ENCODE results near the gene MYH14. TPM values are rescaled to one million over a fixed set of nuclear protein-coding genes. Genes with fewer than 3 reads are reported as not detected.

The MYH14 gene
- total RNA-seq, 1 experiment from 2014 or later, result not detected

DNA sequence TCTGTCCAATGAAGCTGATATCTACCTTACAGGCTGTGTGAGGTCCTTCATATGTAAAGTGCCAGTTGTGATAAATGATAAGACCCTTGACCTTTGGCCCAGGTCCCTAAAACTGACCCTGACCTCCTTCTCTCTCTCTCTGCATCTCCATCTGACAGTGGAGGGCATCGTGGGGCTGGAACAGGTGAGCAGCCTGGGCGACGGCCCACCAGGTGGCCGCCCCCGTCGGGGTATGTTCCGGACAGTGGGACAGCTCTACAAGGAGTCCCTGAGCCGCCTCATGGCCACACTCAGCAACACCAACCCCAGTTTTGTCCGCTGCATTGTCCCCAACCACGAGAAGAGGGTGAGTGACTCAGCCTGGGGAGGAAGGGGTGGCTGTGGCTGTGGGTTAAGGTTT lies 53.7 kb downstream of the MYH14 start:
- DNase-seq (ENCODE audit: low read depth), result no peak

DNA sequence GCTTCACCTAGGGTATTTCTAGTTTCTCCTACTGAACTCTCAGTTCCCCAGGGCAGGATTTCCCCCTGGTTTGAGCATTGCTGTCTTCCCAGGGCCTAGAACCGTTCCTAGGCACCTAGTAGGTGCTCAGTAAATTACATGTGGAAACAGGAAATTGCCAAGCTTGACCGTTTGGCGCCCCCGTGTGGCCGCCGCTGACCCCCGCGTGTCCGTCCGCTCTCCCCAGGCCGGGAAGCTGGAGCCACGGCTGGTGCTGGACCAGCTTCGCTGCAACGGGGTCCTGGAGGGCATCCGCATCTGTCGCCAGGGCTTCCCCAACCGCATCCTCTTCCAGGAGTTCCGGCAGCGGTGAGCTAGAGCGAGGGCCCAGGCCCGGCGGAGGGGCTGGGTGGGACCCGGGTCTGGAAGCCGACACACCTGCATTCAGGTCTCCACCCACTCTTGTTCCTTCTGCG lies 55.5 kb downstream of the MYH14 start:
- no peak for DNase-seq (ENCODE audit: low read depth)

GRCh38 chr19:50261446-50261970 lies 58.1 kb downstream of the MYH14 start:
- no peak for DNase-seq (ENCODE audit: low read depth)

DNA sequence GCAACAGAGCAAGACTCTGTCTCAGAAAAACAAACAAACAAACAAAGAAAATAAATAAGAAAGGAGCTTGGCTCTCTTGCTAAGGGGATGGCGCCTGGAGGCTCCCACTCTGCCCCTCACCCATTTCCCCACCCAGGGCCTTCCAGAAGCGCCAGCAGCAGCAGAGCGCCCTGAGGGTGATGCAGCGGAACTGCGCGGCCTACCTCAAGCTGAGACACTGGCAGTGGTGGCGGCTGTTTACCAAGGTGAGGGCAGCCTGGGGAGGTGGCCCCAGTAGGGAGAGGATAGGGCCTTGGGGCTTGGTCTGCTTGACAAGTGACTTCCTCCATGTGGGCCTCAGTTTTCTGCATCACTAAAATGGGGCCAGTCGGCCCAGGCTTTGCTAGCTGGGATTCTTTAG lies 59.8 kb downstream of the MYH14 start:
- no peak for DNase-seq (ENCODE audit: low read depth)

- DNase-seq (ENCODE audit: low read depth), result peak; percentile 9
These were observed 61.2 kb downstream of the MYH14 start for GRCh38 chr19:50264483-50265186.

DNA sequence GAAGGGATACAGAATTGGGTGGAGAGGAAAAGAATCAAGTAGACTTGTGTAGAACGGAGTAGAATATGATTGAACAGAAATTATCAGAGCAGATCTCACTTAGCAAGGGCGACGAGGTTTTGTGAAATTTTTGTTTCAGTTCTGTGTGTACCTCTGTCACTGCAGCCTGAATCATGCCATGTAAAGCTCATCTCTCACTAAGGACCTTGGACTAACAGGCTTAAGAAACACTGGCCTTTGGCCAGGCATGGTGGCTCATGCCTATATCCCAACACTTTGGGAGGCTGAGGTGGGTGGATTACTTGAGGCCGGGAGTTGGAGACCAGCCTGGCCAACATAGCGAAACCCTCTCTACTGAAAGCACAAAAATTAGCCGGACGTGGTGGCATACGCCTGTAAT lies 62.6 kb downstream of the MYH14 start:
- no peak for DNase-seq (ENCODE audit: low read depth)

- DNase-seq (ENCODE audit: low read depth), result no peak
These were observed 63.5 kb downstream of the MYH14 start for GRCh38 chr19:50266896-50267295.

DNA sequence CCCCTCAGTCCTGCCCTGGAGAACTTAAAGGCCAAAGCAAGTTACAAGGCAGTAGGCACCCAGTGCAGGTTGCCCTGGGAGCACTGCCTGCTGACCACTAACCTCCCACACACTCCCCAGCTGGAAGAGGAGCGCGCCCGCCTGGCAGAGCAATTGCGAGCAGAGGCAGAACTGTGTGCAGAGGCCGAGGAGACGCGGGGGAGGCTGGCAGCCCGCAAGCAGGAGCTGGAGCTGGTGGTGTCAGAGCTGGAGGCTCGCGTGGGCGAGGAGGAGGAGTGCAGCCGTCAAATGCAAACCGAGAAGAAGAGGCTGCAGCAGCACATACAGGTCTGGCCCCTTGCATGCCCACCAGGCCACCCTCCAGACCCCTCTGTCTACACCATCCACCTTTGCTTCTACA lies 64.6 kb downstream of the MYH14 start:
- no peak for DNase-seq (ENCODE audit: low read depth)

DNA sequence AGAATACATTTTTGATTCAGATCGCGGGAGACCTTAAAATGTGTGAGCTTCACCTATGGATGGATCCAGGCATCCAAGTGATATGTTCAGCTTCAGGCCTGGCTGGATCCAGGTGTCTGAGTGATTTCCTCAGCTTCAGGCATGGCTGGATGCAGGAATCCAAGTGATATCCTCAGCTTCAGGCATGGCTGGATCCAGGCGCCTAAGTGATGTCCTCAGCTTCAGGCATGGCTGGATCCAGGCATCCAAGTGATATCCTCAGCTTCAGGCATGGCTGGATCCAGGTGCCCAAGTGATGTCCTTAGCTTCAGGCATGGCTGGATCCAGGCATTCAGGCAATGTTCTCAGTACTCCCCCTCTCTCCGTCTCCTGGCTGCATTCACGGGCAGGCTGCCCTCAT lies 65.1 kb downstream of the MYH14 start:
- DNase-seq (ENCODE audit: low read depth), result no peak

DNA sequence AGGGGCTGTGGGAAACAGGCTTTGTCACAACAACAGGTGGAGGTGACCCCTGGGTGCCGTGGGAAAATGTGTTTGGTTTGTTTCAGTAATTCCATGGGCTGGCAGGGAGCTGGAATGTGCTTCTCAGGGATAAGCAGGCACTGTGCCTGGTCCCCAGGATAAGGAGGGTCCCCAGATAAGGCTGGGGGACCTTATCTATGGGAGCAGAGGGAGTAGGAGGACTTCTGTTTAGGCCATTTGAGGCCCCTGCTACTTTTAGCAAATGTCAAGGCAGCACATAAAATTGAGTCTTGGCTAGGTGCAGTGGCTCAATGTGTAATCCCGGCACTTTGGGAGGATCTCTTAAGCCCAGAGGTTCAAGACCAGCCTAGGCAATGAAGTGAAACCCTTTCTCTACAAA lies 66.2 kb downstream of the MYH14 start:
- no peak for DNase-seq (ENCODE audit: low read depth)

DNA sequence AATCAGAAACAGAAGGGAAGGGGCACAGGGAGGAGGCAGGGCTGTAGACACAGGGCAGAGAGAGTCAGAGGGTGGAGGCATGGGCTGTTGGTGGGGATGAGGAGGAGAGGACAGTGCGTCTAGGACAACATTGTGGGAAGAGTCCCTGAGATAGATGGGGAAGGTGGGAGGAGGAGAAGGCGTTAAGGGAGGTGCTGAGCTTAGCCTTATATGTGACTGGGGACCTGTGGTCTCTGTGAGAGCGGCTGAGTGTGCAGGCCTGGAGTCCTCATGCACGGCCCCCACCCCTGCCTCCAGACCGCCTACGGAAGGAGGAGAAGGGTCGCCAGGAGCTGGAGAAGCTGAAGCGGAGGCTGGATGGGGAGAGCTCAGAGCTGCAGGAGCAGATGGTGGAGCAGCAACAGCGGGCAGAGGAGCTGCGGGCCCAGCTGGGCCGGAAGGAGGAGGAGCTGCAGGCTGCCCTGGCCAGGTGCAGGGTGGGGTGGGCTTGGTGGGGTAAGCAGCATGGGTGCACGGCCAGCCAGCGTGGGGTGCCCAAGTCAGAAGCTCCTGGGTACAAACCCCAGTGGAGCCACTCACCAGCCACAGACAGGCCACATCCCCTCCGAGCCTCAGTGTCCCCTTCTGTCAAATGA lies 69.0 kb downstream of the MYH14 start:
- no peak for DNase-seq (ENCODE audit: low read depth)

DNA sequence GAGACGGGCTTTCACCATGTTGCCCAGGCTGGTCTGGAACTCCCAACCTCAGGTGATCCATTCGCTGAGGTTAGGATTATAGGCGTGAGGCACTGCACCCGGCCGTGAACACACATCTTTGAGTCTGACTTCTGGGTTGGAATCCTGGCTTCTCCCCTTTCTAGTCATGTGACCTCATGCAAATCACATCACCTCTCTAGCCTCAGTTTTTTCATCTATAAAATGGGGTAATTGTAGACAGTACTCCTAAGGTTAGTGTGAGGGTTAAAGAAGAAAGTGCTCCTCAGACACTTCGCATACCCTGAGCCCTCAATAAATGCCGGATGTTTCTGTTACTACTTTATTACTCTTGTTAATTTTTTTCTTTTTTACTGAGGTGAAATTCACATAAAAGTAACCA lies 70.4 kb downstream of the MYH14 start:
- no peak for DNase-seq (ENCODE audit: low read depth)

- DNase-seq (ENCODE audit: low read depth), result no peak
These were observed 72.4 kb downstream of the MYH14 start for GRCh38 chr19:50275577-50276368.

DNA sequence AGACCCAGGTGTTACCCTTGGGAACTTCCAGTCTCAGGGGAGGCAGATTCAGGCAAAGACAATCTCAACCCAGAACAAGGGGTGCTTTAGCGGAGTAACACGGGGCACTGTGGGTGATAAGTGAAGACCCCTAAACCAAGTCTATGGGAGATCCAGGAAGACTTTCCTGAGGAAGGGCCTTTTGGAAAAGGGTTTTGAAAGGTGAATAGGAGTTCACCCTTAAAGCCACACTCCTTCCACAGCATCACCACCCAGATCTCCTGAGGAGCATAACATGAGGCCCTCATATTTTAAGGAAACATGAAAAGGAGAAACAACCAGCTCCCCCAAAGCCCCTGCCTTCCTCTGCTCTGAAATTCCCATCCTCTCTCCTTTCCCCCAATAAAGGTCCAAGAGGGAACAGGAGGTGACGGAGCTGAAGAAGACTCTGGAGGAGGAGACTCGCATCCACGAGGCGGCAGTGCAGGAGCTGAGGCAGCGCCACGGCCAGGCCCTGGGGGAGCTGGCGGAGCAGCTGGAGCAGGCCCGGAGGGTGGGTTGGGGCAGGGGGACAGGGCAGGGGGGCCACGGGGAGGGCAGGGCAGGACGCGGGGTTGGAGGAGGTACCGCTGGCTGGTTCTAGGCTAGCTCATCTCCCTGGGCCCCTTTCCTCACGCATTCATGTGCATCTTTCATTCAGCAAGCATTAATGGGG lies 73.1 kb downstream of the MYH14 start:
- no peak for DNase-seq (ENCODE audit: low read depth)

DNA sequence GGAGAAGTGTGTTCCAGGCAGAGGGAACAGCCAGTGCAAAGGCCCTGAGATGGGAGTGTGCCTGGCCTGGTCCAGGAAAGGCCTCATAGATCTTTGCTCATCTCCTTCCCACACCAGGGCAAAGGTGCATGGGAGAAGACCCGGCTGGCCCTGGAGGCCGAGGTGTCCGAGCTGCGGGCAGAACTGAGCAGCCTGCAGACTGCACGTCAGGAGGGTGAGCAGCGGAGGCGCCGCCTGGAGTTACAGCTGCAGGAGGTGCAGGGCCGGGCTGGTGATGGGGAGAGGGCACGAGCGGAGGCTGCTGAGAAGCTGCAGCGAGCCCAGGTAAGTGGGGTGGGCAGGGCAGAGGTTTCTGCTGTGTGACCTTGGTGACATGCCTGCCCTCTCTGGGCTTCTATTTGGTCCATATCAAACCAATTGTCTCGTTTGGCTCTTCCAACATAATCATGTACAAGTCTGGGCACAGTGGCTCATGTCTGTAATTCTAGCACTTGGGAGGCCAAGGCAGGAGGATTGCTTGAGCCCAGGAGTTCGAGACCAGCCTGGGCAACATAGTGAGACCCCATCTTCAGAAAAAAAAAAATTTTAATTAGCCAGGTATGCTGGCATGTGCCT lies 74.7 kb downstream of the MYH14 start:
- DNase-seq (ENCODE audit: low read depth), result no peak

GRCh38 chr19:50280074-50280473 lies 76.7 kb downstream of the MYH14 start:
- DNase-seq (ENCODE audit: low read depth), result no peak

- no peak for DNase-seq (ENCODE audit: low read depth)
These were observed 77.6 kb downstream of the MYH14 start for GRCh38 chr19:50280983-50281382.

- DNase-seq (ENCODE audit: low read depth), result no peak
These were observed 78.1 kb downstream of the MYH14 start for GRCh38 chr19:50281491-50281890.

- DNase-seq (ENCODE audit: low read depth), result no peak
These were observed 82.4 kb downstream of the MYH14 start for GRCh38 chr19:50285833-50286232.

DNA sequence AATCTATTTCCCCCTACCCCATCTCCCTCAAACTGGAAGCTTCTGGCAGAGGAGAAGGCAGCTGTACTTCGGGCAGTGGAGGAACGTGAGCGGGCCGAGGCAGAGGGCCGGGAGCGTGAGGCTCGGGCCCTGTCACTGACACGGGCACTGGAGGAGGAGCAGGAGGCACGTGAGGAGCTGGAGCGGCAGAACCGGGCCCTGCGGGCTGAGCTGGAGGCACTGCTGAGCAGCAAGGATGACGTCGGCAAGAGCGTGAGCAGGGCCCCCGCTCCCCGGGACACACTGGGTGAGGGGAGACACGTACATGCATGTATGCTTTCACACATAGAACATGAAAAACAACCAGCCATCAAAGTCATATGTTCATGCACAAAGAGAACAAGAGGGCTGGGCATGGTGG lies 83.0 kb downstream of the MYH14 start:
- no peak for DNase-seq (ENCODE audit: low read depth)

- DNase-seq (ENCODE audit: low read depth), result no peak
These were observed 83.9 kb downstream of the MYH14 start for GRCh38 chr19:50287331-50287730.

- DNase-seq (ENCODE audit: low read depth), result no peak
These were observed 85.5 kb downstream of the MYH14 start for GRCh38 chr19:50288954-50289353.
